ENCODE results near the gene AUTS2. TPM values are rescaled to one million over a fixed set of nuclear protein-coding genes. Genes with fewer than 3 reads are reported as not detected.

AUTS2 gene
- total and polyA plus RNA-seq, 10 of the 15 experiments (the other 5 are each of a cell fraction or from before 2014, with no cell fraction given), result 6.4 to 55.6 (median 21.6) TPM

GRCh38 chr7:70132226-70132851 lies 534.1 kb downstream of the AUTS2 start:
- H3K36me3 ChIP-seq (ENCODE audit: control insufficient read depth in 2 of 2, insufficient read depth in 2 of 2, low read length in 1 of 2), result no peaks in the 10 kb centered on the region
- no peak overlapping the region for H3K9ac ChIP-seq (ENCODE audit: control insufficient read depth, insufficient read depth, low read length)
- ChIA-PET POLR2A (no interaction called here), CTCF (interaction anchor here (0.7 to 1.8 kb wide), 2 partner anchors 10 to 127 kb away, joined by 4 to 7 read pairs; no protein-coding TSS in a partner anchor), SMC1A (ENCODE audit: uncharacterized antibody, unreplicated experiment) (interaction anchor here (0.8 to 1.2 kb wide), 4 partner anchors 14 to 27 kb away, joined by 3 to 5 read pairs (median 3); no protein-coding TSS in a partner anchor), RAD21 (ENCODE audit: unreplicated experiment) (interaction anchor here (2.4 kb wide), 1 partner anchor 17 kb away, joined by 8 read pairs; no protein-coding TSS in a partner anchor)
- no peak overlapping the region for H3K4me3 ChIP-seq
- H3K27me3 ChIP-seq (replicated peaks in 1 of 2; ENCODE audit: control insufficient read depth in 2 of 2, insufficient read depth in 2 of 2, low read length in 1 of 2), result no peaks in the 10 kb centered on the region
- DNase-seq (ENCODE audit: low read depth, low spot score), result no peak
- WGBS (ENCODE audit: insufficient coverage, insufficient replicate concordance, low lambda C conversion rate, missing lambda C conversion rate), result 39% methylated on average over 11 of the region's 11 CpGs
- H3K4me2 ChIP-seq (ENCODE audit: control insufficient read depth, insufficient read depth), result no peak overlapping the region
- BruUV-seq (replicated peaks), result no TSS peak
- no peaks in the 10 kb centered on the region for H4K20me1 ChIP-seq (ENCODE audit: control insufficient read depth, insufficient read depth)
- H3K79me2 ChIP-seq (ENCODE audit: control insufficient read depth, insufficient read depth, low read length), result no peaks in the 10 kb centered on the region
- no peaks in the 10 kb centered on the region; the same call in 2 of the 3 replicates for H3K9me3 ChIP-seq (replicated peaks; ENCODE audit: control insufficient read depth, insufficient read depth, low read length)
- in situ Hi-C loops (cut with MboI) (no loop called here), intact Hi-C loops (cut with micrococcal nuclease; ENCODE audit: unreplicated experiment) (no loop called here)
- H3K4me1 ChIP-seq (ENCODE audit: control insufficient read depth, insufficient read depth, low read length), result no peaks in the 10 kb centered on the region; the same call in 1 of the 2 replicates
- FAIRE-seq, result no peak
- H3K27ac ChIP-seq (ENCODE audit: control insufficient read depth, insufficient read depth), result no peak overlapping the region
- TF ChIP-seq KAT2A (conservative IDR thresholded peaks at IDR 0.05; ENCODE audit: control insufficient read depth, low read depth, low read length) (no peak), SRF (IDR thresholded peaks at IDR 0.05; ENCODE audit: low read depth in 2 of 2, low read length in 2 of 2) (no peak), CTCF (IDR thresholded peaks at IDR 0.05 in 2 of 3, conservative IDR thresholded peaks at IDR 0.05 in 1 of 3; ENCODE audit: control insufficient read depth in 2 of 3, extremely low read depth in 1 of 3, insufficient read depth in 1 of 3, low read depth in 3 of 3, low read length in 3 of 3) (no peak), PKNOX1 (IDR thresholded peaks at IDR 0.05) (no peak)
- no peak overlapping the region for H2AFZ ChIP-seq (ENCODE audit: control insufficient read depth, low read depth, low read length)
- ATAC-seq, result no peak

All from GM12878 (cell line).